ENCODE data around the gene PASD1.

Gene PASD1

GRCh38 chrX:151703487-151703886 is 140.0 kb downstream of the PASD1 start:
- no peak overlapping the region for H3K27ac ChIP-seq (ENCODE audit: low read depth, low read length)
- H3K9me3 ChIP-seq (ENCODE audit: low read length): no peaks in the 10 kb centered on the region
- no peaks in the 10 kb centered on the region for H3K27me3 ChIP-seq (ENCODE audit: control insufficient read depth in 1 of 2, insufficient read depth in 2 of 2, low read length in 2 of 2)
- H3K36me3 ChIP-seq (ENCODE audit: insufficient read depth, low read length): no peaks in the 10 kb centered on the region
- H3K9ac ChIP-seq (ENCODE audit: low read length): no peak overlapping the region
- H3K4me1 ChIP-seq (ENCODE audit: insufficient read depth, low read length): no peaks in the 10 kb centered on the region
- no peak overlapping the region for H3K4me3 ChIP-seq (ENCODE audit: low read depth in 1 of 2, low read length in 2 of 2)

GRCh38 chrX:151704041-151704663 is 140.7 kb downstream of the PASD1 start:
- Histone ChIP-seq H3K4me1 (ENCODE audit: insufficient read depth, low read length) (no peaks in the 10 kb centered on the region), H3K4me3 (ENCODE audit: low read depth in 1 of 2, low read length in 2 of 2) (no peak overlapping the region), H3K27me3 (ENCODE audit: control insufficient read depth in 1 of 2, insufficient read depth in 2 of 2, low read length in 2 of 2) (no peaks in the 10 kb centered on the region), H3K9ac (ENCODE audit: low read length) (no peak overlapping the region), H3K9me3 (ENCODE audit: low read length) (no peaks in the 10 kb centered on the region), H3K36me3 (ENCODE audit: insufficient read depth, low read length) (no peaks in the 10 kb centered on the region), H3K27ac (ENCODE audit: low read depth, low read length) (no peak overlapping the region)

GRCh38 chrX:151708821-151709220 is 145.3 kb downstream of the PASD1 start:
- Histone ChIP-seq H3K36me3 (ENCODE audit: insufficient read depth, low read length) (no peaks in the 10 kb centered on the region), H3K9ac (ENCODE audit: low read length) (no peak overlapping the region), H3K9me3 (ENCODE audit: low read length) (no peaks in the 10 kb centered on the region), H3K4me1 (ENCODE audit: insufficient read depth, low read length) (no peaks in the 10 kb centered on the region), H3K4me3 (ENCODE audit: low read depth in 1 of 2, low read length in 2 of 2) (no peak overlapping the region), H3K27ac (ENCODE audit: low read depth, low read length) (no peak overlapping the region), H3K27me3 (ENCODE audit: control insufficient read depth in 1 of 2, insufficient read depth in 2 of 2, low read length in 2 of 2) (peaks cover 4 to 5% of the 10 kb centered on the region in 2 donors)

- H3K9me3 ChIP-seq (ENCODE audit: low read length): no peaks in the 10 kb centered on the region
- no peak overlapping the region for H3K4me3 ChIP-seq (ENCODE audit: low read depth in 1 of 2, low read length in 2 of 2)
- H3K27me3 ChIP-seq (ENCODE audit: control insufficient read depth in 1 of 2, insufficient read depth in 2 of 2, low read length in 2 of 2): peaks cover 5 to 7% of the 10 kb centered on the region in 2 donors
- no peak overlapping the region for H3K9ac ChIP-seq (ENCODE audit: low read length)
- H3K36me3 ChIP-seq (ENCODE audit: insufficient read depth, low read length): no peaks in the 10 kb centered on the region
- no peaks in the 10 kb centered on the region for H3K4me1 ChIP-seq (ENCODE audit: insufficient read depth, low read length)
- H3K27ac ChIP-seq (ENCODE audit: low read depth, low read length): no peak overlapping the region
These were observed 147.0 kb downstream of the PASD1 start for GRCh38 chrX:151710457-151710856.

- Histone ChIP-seq H3K27me3 (ENCODE audit: control insufficient read depth in 1 of 2, insufficient read depth in 2 of 2, low read length in 2 of 2) (peaks cover 5 to 10% of the 10 kb centered on the region in 2 donors), H3K4me3 (ENCODE audit: low read depth in 1 of 2, low read length in 2 of 2) (no peak overlapping the region), H3K27ac (ENCODE audit: low read depth, low read length) (no peak overlapping the region), H3K4me1 (ENCODE audit: insufficient read depth, low read length) (no peaks in the 10 kb centered on the region), H3K36me3 (ENCODE audit: insufficient read depth, low read length) (no peaks in the 10 kb centered on the region), H3K9me3 (ENCODE audit: low read length) (no peaks in the 10 kb centered on the region), H3K9ac (ENCODE audit: low read length) (no peak overlapping the region)
These were observed 147.7 kb downstream of the PASD1 start for GRCh38 chrX:151711154-151711553.

GRCh38 chrX:151711787-151712186 is 148.3 kb downstream of the PASD1 start:
- Histone ChIP-seq H3K27me3 (ENCODE audit: control insufficient read depth in 1 of 2, insufficient read depth in 2 of 2, low read length in 2 of 2) (peaks cover 5 to 10% of the 10 kb centered on the region in 2 donors), H3K36me3 (ENCODE audit: insufficient read depth, low read length) (no peaks in the 10 kb centered on the region), H3K9me3 (ENCODE audit: low read length) (no peaks in the 10 kb centered on the region), H3K4me1 (ENCODE audit: insufficient read depth, low read length) (no peaks in the 10 kb centered on the region), H3K4me3 (ENCODE audit: low read depth in 1 of 2, low read length in 2 of 2) (no peak overlapping the region), H3K27ac (ENCODE audit: low read depth, low read length) (no peak overlapping the region), H3K9ac (ENCODE audit: low read length) (no peak overlapping the region)

GRCh38 chrX:151712253-151712652 is 148.8 kb downstream of the PASD1 start:
- Histone ChIP-seq H3K27ac (ENCODE audit: low read depth, low read length) (no peak overlapping the region), H3K36me3 (ENCODE audit: insufficient read depth, low read length) (no peaks in the 10 kb centered on the region), H3K9me3 (ENCODE audit: low read length) (no peaks in the 10 kb centered on the region), H3K4me3 (ENCODE audit: low read depth in 1 of 2, low read length in 2 of 2) (no peak overlapping the region), H3K4me1 (ENCODE audit: insufficient read depth, low read length) (no peaks in the 10 kb centered on the region), H3K27me3 (ENCODE audit: control insufficient read depth in 1 of 2, insufficient read depth in 2 of 2, low read length in 2 of 2) (peaks cover 5 to 10% of the 10 kb centered on the region in 2 donors), H3K9ac (ENCODE audit: low read length) (no peak overlapping the region)

- no peak overlapping the region for H3K9ac ChIP-seq (ENCODE audit: low read length)
- H3K27me3 ChIP-seq (ENCODE audit: control insufficient read depth in 1 of 2, insufficient read depth in 2 of 2, low read length in 2 of 2): peaks cover 5 to 10% of the 10 kb centered on the region in 2 donors
- no peak overlapping the region for H3K4me3 ChIP-seq (ENCODE audit: low read depth in 1 of 2, low read length in 2 of 2)
- H3K9me3 ChIP-seq (ENCODE audit: low read length): no peaks in the 10 kb centered on the region
- H3K4me1 ChIP-seq (ENCODE audit: insufficient read depth, low read length): no peaks in the 10 kb centered on the region
- H3K36me3 ChIP-seq (ENCODE audit: insufficient read depth, low read length): no peaks in the 10 kb centered on the region
- no peak overlapping the region for H3K27ac ChIP-seq (ENCODE audit: low read depth, low read length)
These were observed 150.4 kb downstream of the PASD1 start for GRCh38 chrX:151713849-151714248.

- Histone ChIP-seq H3K4me1 (ENCODE audit: insufficient read depth, low read length) (no peaks in the 10 kb centered on the region), H3K9ac (ENCODE audit: low read length) (no peak overlapping the region), H3K9me3 (ENCODE audit: low read length) (no peaks in the 10 kb centered on the region), H3K36me3 (ENCODE audit: insufficient read depth, low read length) (no peaks in the 10 kb centered on the region), H3K4me3 (ENCODE audit: low read depth in 1 of 2, low read length in 2 of 2) (no peak overlapping the region), H3K27me3 (ENCODE audit: control insufficient read depth in 1 of 2, insufficient read depth in 2 of 2, low read length in 2 of 2) (peaks cover 5 to 10% of the 10 kb centered on the region in 2 donors), H3K27ac (ENCODE audit: low read depth, low read length) (no peak overlapping the region)
These were observed 150.9 kb downstream of the PASD1 start for GRCh38 chrX:151714362-151714761.

GRCh38 chrX:151715752-151716151 is 152.3 kb downstream of the PASD1 start, which contains the start of gene FATE1:
TSS of gene FATE1 (plus strand) at chrX:151716035. CDS start at chrX:151716120, 85 bp downstream.
- Histone ChIP-seq H3K4me3 (ENCODE audit: low read depth in 1 of 2, low read length in 2 of 2) (no peak within 1 kb of the TSS), H3K4me1 (ENCODE audit: insufficient read depth, low read length) (no peaks in the 10 kb centered on the region), H3K9me3 (ENCODE audit: low read length) (no peaks in the 10 kb centered on the region), H3K27me3 (ENCODE audit: control insufficient read depth in 1 of 2, insufficient read depth in 2 of 2, low read length in 2 of 2) (peaks cover 5 to 10% of the 10 kb centered on the region in 2 donors), H3K9ac (ENCODE audit: low read length) (no peak within 1 kb of the TSS), H3K27ac (ENCODE audit: low read depth, low read length) (no peak within 1 kb of the TSS), H3K36me3 (ENCODE audit: insufficient read depth, low read length) (no peaks in the 10 kb centered on the region)

GRCh38 chrX:151722241-151722846 is 158.9 kb downstream of the PASD1 start:
- Histone ChIP-seq H3K36me3 (ENCODE audit: insufficient read depth, low read length) (no peaks in the 10 kb centered on the region), H3K27me3 (ENCODE audit: control insufficient read depth in 1 of 2, insufficient read depth in 2 of 2, low read length in 2 of 2) (peaks cover 0 to 31% of the 10 kb centered on the region in 2 donors), H3K4me3 (ENCODE audit: low read depth in 1 of 2, low read length in 2 of 2) (no peak overlapping the region), H3K27ac (ENCODE audit: low read depth, low read length) (no peak overlapping the region), H3K9ac (ENCODE audit: low read length) (no peak overlapping the region), H3K9me3 (ENCODE audit: low read length) (no peaks in the 10 kb centered on the region), H3K4me1 (ENCODE audit: insufficient read depth, low read length) (no peaks in the 10 kb centered on the region)

Measured in muscle layer of colon (tissue), 2 donors.